Stimulated activated naive CD4-positive, alpha-beta T cell treated with Interleukin-2 at 50 U/mL for 16 hours (primary cell): Measurements from ENCODE around the gene TCFL5.

Experiments
- DNase-seq: peaks from one replicate; lab custom pipeline; 2025; lab: John Stamatoyannopoulos, UW

TCFL5 gene

DNA sequence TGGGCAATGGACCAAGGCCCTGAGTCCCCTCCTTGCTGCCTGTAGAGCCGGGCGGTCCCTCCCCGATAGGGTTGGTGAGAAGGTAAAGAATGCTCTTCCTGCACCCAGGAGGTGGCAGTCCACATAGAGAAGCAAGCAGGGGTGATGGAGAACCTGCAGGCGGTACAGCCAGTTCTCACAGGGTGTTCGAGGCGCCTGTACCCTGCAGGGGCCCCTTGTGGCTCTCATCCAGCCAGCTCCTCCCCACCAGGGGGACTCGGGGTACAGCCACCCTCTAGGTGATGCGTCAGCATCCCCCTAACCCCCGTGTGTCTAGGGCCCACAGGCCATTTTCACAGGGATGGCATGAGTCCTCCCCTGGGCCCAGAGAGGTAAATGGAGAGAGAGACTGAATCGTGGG, 49.9 kb downstream of the TCFL5 start:
- no peak for DNase-seq

GRCh38 chr20:62811320-62811719, 50.3 kb downstream of the TCFL5 start:
- no peak for DNase-seq

DNA sequence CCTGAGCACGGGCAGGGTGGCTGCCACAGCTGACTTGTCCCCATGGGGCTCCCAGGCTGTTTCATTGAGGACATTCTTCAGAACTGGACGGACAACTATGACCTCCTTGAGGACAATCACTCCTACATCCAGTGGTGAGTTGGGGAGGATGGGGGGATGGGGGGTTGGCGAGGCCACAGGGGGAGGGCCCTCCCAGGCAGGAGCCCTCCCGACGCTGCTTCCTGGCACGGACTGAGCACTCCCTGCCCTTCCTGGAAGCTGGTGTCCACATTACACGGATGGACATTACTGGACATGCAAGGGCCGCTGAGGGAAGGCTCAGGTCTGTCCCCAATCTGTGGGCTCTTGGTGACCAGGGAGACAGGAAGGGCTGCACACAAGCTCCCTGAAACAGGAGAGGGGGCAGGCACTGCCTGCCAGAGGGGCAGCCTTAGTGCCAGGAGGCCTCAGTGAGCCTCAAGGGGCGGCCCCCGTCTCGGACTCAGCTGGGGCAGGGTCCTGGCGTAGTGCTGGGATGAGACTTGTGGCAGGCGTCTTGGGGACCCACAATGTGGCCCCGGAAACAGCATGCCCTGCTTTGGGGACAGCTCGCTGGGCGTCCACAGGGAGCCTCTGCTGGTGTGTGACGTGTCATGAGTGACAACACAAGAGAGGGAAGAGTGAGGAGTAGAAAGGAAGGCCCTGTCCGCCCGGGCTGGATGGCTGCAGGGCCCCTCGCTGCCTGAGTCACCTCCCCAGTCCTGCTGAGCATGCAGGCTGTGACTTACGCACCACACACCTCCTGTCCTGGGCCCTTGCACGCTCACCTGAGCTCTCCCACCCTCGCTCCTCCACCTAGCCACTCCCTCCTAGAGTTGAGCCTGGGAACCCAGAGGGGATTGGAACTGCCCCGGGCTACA, 51.8 kb downstream of the TCFL5 start:
- no peak for DNase-seq

DNA sequence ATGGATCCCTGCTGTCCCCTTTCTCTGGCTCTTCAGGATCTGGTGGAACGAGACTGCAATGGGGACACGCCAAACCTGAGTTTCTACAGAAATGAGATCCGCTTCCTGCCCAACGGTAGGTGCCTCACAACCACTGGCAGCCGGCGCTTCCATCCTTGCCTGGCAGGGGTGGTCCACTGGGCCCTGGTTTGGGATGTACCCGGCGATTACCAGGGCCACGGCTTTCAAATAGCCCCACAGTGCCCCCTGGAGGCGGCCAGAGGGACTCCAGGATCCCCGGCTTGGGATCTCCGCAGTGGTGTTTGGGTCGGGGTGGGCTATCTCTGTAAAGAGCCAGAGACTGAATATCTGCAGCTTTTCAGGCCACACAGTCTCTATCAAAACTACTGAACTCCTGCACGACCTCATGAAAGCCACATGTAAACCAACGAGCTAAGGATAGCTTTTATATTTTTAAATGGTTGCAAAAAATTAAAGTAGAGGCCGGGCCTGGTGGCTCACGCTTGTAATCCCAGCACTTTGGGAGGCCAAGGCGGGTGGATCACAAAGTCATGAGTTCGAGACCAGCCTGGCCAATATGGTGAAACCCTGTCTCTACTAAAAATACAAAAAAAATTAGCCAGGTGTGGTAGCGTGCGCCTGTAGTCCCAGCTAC, 53.3 kb downstream of the TCFL5 start:
- DNase-seq, result peak; percentile 62

DNA sequence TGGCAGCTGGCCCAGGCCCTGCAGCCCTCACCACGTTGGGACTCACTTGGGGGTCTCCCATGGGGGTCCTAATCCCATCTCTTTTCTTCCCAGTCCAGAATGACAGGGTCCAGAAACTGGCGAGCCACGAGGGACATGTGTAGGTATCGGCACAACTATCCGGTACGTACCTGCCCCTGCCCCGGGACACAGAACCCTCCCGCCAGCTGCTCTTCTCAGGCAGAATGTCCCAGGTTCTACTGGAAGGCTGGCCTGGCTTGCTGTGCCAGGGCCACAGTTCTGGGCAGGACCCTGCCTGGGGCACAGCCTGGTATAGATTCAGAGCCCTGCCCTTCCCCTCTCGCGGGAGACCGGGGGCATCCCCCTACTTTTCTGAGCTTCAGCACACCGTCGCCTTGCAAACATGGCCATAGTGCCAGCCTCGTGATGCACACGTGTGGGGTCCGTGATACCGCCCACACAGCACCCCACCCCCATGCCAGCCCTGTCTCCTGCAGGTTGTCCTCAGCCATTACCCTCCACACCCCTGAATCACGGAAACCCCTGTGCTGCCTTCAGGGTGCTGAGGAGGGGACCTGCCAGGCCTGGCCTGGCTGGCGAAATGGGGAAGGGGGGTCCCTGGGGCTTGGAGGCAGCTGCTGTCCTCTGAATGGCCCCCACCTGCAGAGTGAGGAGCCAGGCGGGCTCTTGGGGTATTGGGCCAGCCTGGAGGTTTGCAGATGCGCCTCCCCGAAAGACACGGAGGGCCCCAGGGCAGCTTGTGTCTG, 54.0 kb downstream of the TCFL5 start:
- DNase-seq, result no peak

DNA sequence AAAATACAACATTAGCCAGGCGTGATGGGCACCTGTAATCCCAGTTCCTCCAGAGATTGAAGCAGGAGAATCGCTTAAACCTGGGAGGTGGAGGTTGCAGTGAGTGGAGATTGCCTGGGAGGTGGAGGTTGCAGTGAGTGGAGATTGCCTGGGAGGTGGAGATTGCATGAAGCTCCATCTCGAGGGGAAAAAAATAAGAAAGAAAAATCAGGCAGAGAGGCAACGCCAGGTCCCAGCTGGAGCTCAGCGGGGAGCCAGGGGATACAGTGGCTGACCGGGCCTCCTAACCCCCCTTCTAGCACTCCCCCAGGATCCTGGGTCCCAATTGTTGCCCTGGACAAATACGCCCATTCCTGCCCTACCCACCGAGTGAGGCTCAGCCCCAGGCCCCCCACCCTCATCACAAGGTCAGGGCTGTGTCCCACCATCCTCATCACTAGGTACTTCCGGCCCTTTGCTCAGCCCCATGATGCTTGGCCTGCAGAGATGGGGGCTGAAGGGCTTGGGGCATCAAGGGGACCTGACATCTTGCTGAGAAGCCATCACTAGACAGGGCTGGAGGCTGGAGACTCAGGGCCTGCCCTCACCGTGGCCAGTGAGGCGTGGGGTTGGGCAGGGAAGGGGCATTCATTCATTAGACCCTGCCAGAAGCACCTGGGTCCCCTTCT, 55.1 kb downstream of the TCFL5 start:
- DNase-seq, result no peak

DNA sequence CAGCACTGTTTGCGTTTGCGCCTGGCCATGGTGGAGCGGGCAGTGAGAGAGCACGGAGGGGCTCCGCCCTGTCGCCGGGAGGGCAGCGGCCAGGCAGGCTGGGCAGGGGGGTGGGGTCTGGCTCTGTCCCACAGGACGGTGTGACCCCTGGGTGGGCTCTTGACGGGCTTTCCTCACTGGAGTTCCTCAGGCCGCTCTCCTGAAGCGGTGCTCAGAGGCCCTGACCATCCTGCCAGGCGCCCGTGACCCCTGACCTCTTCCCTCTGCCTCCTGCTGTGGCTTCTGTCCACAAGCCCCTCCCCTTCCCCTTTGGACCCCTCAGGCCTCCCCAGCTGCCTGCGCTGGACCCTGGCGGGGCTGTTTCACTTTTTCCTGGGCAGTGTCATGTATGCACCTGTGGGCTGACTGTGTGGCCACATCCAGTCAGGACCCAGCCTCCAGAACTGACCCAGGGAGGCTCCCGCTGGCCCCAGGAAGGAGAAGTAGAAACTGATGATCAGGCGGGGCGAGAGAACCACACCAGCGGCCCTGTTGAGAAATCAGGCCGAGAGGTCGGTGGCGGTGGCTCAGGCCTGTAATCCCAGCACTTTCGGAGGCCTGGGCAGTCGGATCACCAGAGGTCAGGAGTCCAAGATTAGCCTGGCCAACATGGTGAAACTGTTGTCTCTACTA, 55.8 kb downstream of the TCFL5 start:
- DNase-seq, result no peak

GRCh38 chr20:62805155-62805710, 56.4 kb downstream of the TCFL5 start:
- peak; percentile 37 for DNase-seq

DNA sequence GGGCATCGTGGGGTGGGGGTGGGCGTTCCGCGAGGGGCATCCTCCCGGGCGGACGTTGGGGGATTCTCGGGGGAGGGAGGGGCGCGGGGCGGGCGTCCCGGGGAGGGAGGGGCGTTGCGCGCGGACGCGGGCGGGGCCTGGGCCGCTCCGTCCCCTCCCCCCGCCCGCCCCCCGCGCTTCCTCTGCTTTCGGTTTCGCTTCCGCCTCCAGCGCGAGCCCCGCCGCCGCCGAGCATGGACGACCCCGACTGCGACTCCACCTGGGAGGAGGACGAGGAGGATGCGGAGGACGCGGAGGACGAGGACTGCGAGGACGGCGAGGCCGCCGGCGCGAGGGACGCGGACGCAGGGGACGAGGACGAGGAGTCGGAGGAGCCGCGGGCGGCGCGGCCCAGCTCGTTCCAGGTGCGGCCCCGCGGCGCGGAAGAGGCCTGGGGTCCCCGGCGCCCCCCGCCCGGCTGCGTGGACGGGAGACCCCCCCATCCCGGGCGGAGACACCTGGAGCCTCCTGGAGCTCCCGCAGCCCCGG, 56.9 kb downstream of the TCFL5 start, which contains the start of gene OGFR:
OGFR (plus strand) TSS at position 209 of the 528 bp plus-strand sequence; CDS start at position 234, 25 bp downstream.
- DNase-seq, result peak; percentile 65

DNA sequence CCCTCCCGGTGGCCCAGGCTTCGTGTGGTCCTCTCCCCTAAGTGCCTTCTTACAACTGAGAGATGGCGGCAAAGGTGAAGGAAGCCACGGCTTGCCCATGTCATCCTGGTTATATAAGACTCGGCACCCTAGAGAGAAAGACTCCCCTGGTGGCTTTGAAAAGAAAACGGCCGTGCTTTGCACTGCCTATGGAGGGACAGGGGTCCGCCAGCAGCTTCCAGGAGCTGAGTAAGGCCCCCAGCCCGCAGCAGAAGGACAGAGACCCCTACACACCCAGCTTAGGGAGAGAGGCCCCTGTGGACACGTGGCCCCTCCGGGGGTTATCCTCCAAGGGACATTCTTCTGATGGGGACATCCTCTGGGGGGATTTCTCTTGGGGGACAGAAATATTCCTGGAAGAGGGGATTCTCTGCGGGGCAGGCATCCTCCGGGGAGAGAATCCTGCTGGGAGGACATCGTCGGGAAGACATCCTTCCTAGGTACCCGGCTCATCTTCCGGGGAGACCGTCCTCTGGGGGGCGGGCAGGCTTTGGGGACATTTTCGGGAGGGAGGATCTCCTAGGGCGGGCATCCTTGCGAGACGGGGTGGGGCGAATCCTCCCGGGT, 57.5 kb downstream of the TCFL5 start:
- no peak for DNase-seq

DNA sequence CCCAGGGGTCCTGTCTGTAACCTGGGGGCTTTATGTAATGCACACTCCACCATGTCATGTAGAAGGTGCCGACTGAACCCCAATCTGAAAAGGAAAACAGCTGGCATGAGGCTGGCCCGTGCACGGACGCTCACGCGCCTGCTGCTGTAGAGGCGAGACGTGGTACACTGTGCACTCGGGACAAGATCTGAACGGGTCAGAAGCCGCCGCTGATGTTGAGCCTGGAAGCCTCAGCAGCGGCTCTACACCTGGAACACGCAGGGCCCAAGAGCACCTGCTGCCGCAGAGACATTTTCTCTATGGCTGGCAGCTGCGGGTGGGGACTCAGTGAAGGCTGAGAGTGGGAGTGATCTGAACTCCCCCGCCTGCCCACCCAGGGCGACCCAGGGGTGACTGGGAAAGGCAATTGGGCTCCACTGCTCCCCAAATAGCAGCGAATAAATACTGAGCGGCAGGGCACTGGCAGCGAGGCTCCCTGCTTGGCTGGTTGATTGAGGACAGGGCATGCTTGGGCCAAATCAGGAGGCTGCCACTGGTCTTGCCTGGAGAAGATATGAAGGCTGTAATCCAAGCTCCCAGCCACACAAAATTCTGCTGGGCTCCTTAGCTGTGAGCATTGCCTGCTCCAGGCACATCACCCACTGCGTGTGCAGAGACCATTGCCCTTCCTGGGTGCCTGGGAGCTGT, 59.5 kb downstream of the TCFL5 start:
- no peak for DNase-seq

- DNase-seq, result no peak
Observed at GRCh38 chr20:62801284-62802010, 60.2 kb downstream of the TCFL5 start.

- no peak for DNase-seq
Observed at GRCh38 chr20:62800314-62801259, 61.0 kb downstream of the TCFL5 start.

GRCh38 chr20:62799873-62800272, 61.7 kb downstream of the TCFL5 start:
- DNase-seq, result no peak

DNA sequence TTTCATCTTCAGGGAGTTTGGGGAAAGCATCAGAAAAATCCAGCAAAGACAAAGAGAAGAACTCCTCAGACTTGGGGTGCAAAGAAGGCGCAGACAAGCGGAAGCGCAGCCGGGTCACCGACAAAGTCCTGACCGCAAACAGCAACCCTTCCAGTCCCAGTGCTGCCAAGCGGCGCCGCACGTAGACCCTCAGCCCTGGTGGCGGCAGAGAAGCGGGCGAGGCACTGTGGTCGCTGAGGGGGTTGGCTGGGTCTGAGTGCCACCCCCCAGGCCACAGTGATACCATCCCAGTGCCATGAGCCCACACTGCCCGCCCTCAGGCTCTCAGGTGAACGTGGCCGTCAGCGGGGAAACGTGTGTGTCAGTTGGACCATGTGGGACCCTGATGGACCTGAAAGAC, 62.2 kb downstream of the TCFL5 start:
- no peak for DNase-seq

DNA sequence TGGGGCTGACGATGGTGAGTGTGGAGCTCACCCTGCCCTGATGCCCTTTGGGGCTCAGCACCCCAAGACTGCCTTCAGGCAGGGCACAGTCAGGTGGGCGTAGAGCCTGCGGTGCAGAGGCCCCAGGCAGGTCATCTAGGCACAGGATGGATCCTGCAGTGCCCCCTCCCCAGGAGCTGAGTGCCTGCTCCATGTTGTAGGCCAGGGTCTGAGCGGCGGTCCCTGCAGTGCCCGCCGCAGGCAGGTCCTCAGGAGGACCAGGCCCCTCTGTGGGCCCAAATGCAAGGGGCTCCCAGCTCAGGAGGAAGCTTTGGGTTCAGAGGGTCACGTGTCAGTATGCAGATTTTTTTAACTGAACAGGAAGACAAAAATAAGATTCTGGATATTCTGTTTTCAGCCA, 62.6 kb downstream of the TCFL5 start:
- DNase-seq, result no peak

GRCh38 chr20:62797671-62798532, 63.7 kb downstream of the TCFL5 start:
- no peak for DNase-seq
